NCI-H226 (cell line): ENCODE data around the gene NANOS1.

Experiments used
- DNase-seq: peaks from one replicate; pipeline ENCODE4 v3.0.0-alpha.2; 2015

Gene NANOS1

GRCh38 chr10:119070395-119071165, 41.1 kb downstream of the NANOS1 start:
- no peak for DNase-seq

- DNase-seq: no peak
Observed at GRCh38 chr10:119073584-119073983, 44.1 kb downstream of the NANOS1 start.

- no peak for DNase-seq
Observed at GRCh38 chr10:119078422-119079179, 49.1 kb downstream of the NANOS1 start.

GRCh38 chr10:119079599-119080520, 50.3 kb downstream of the NANOS1 start:
- DNase-seq: peak; percentile 48

GRCh38 chr10:119080521-119081259, 51.2 kb downstream of the NANOS1 start, which contains the start of gene EIF3A:
EIF3A (minus strand) TSS chr10:119080817; CDS start chr10:119080676, 141 bp downstream.
- DNase-seq: peak; percentile 67
